Measurements from ENCODE around the gene AASDHPPT. TPM values are rescaled to one million over a fixed set of nuclear protein-coding genes. Genes with fewer than 3 reads are reported as not detected.

Gene AASDHPPT
- polyA plus RNA-seq, 1 donor: 35.1 TPM

GRCh38 chr11:106086135-106086534, 8.7 kb downstream of the AASDHPPT start:
- Histone ChIP-seq H3K27ac (ENCODE audit: low read length) (no peak overlapping the region), H3K4me1 (ENCODE audit: control insufficient read depth, insufficient read depth, low read length) (no peaks in the 10 kb centered on the region), H3K9me3 (ENCODE audit: control insufficient read depth, low read depth, low read length) (no peaks in the 10 kb centered on the region), H3K36me3 (ENCODE audit: control insufficient read depth, insufficient read depth, low read length) (peaks cover 26% of the 10 kb centered on the region), H3K4me3 (ENCODE audit: low read length) (no peak overlapping the region), H3K27me3 (ENCODE audit: control insufficient read depth, insufficient read depth, low read length) (no peaks in the 10 kb centered on the region)
- WGBS (ENCODE audit: insufficient coverage, low lambda C conversion rate): no CpG with 5 or more reads among the region's 1 CpG
- DNase-seq: no peak

- Histone ChIP-seq H3K4me1 (ENCODE audit: control insufficient read depth, insufficient read depth, low read length) (no peaks in the 10 kb centered on the region), H3K27me3 (ENCODE audit: control insufficient read depth, insufficient read depth, low read length) (no peaks in the 10 kb centered on the region), H3K4me3 (ENCODE audit: low read length) (no peak overlapping the region), H3K36me3 (ENCODE audit: control insufficient read depth, insufficient read depth, low read length) (peaks cover 30% of the 10 kb centered on the region), H3K27ac (ENCODE audit: low read length) (no peak overlapping the region), H3K9me3 (ENCODE audit: control insufficient read depth, low read depth, low read length) (no peaks in the 10 kb centered on the region)
- WGBS (ENCODE audit: insufficient coverage, low lambda C conversion rate): no CpG with 5 or more reads among the region's 2 CpGs
- DNase-seq: no peak
Measured at GRCh38 chr11:106086850-106087249, 9.4 kb downstream of the AASDHPPT start.

- no peaks in the 10 kb centered on the region for H3K4me1 ChIP-seq (ENCODE audit: control insufficient read depth, insufficient read depth, low read length)
- H3K9me3 ChIP-seq (ENCODE audit: control insufficient read depth, low read depth, low read length): no peaks in the 10 kb centered on the region
- peak; percentile 22 to 47 for DNase-seq
- no peak overlapping the region for H3K27ac ChIP-seq (ENCODE audit: low read length)
- no peak overlapping the region for H3K4me3 ChIP-seq (ENCODE audit: low read length)
- WGBS (ENCODE audit: insufficient coverage, low lambda C conversion rate): 81% methylated on average over 4 of the region's 9 CpGs
- no peaks in the 10 kb centered on the region for H3K27me3 ChIP-seq (ENCODE audit: control insufficient read depth, insufficient read depth, low read length)
- peaks cover 34% of the 10 kb centered on the region for H3K36me3 ChIP-seq (ENCODE audit: control insufficient read depth, insufficient read depth, low read length)
Measured at GRCh38 chr11:106087815-106088435, 10.5 kb downstream of the AASDHPPT start.

- H3K9me3 ChIP-seq (ENCODE audit: control insufficient read depth, low read depth, low read length): no peaks in the 10 kb centered on the region
- H3K27me3 ChIP-seq (ENCODE audit: control insufficient read depth, insufficient read depth, low read length): no peaks in the 10 kb centered on the region
- H3K27ac ChIP-seq (ENCODE audit: low read length): no peak overlapping the region
- 100% methylated on average over 2 of the region's 4 CpGs for WGBS (ENCODE audit: insufficient coverage, low lambda C conversion rate)
- DNase-seq: no peak
- H3K4me3 ChIP-seq (ENCODE audit: low read length): no peak overlapping the region
- peaks cover 37% of the 10 kb centered on the region for H3K36me3 ChIP-seq (ENCODE audit: control insufficient read depth, insufficient read depth, low read length)
- no peaks in the 10 kb centered on the region for H3K4me1 ChIP-seq (ENCODE audit: control insufficient read depth, insufficient read depth, low read length)
Measured at GRCh38 chr11:106088896-106089295, 11.4 kb downstream of the AASDHPPT start.

GRCh38 chr11:106091480-106092123, 14.1 kb downstream of the AASDHPPT start:
- Histone ChIP-seq H3K9me3 (ENCODE audit: control insufficient read depth, low read depth, low read length) (no peaks in the 10 kb centered on the region), H3K27me3 (ENCODE audit: control insufficient read depth, insufficient read depth, low read length) (no peaks in the 10 kb centered on the region), H3K4me3 (ENCODE audit: low read length) (no peak overlapping the region), H3K4me1 (ENCODE audit: control insufficient read depth, insufficient read depth, low read length) (no peaks in the 10 kb centered on the region), H3K27ac (ENCODE audit: low read length) (no peak overlapping the region), H3K36me3 (ENCODE audit: control insufficient read depth, insufficient read depth, low read length) (peaks cover 50% of the 10 kb centered on the region)
- WGBS (ENCODE audit: insufficient coverage, low lambda C conversion rate): 92% methylated on average over 2 of the region's 3 CpGs
- DNase-seq: no peak

- H3K4me1 ChIP-seq (ENCODE audit: control insufficient read depth, insufficient read depth, low read length): no peaks in the 10 kb centered on the region
- H3K9me3 ChIP-seq (ENCODE audit: control insufficient read depth, low read depth, low read length): no peaks in the 10 kb centered on the region
- no peak for DNase-seq
- no peaks in the 10 kb centered on the region for H3K27me3 ChIP-seq (ENCODE audit: control insufficient read depth, insufficient read depth, low read length)
- no peak overlapping the region for H3K4me3 ChIP-seq (ENCODE audit: low read length)
- H3K36me3 ChIP-seq (ENCODE audit: control insufficient read depth, insufficient read depth, low read length): peaks cover 54% of the 10 kb centered on the region
- WGBS (ENCODE audit: insufficient coverage, low lambda C conversion rate): 83% methylated on average over 1 of the region's 1 CpG
- no peak overlapping the region for H3K27ac ChIP-seq (ENCODE audit: low read length)
Measured at GRCh38 chr11:106092446-106092845, 15.0 kb downstream of the AASDHPPT start.

- no peaks in the 10 kb centered on the region for H3K27me3 ChIP-seq (ENCODE audit: control insufficient read depth, insufficient read depth, low read length)
- WGBS (ENCODE audit: insufficient coverage, low lambda C conversion rate): 70% methylated on average over 1 of the region's 1 CpG
Measured at GRCh38 chr11:106098893-106099553, 21.6 kb downstream of the AASDHPPT start.

GRCh38 chr11:106101370-106101769, 23.9 kb downstream of the AASDHPPT start:
- Histone ChIP-seq H3K4me1 (ENCODE audit: control insufficient read depth, insufficient read depth, low read length) (no peaks in the 10 kb centered on the region), H3K9me3 (ENCODE audit: control insufficient read depth, low read depth, low read length) (no peaks in the 10 kb centered on the region), H3K27ac (ENCODE audit: low read length) (no peak overlapping the region), H3K4me3 (ENCODE audit: low read length) (no peak overlapping the region), H3K36me3 (ENCODE audit: control insufficient read depth, insufficient read depth, low read length) (peaks cover 12% of the 10 kb centered on the region), H3K27me3 (ENCODE audit: control insufficient read depth, insufficient read depth, low read length) (no peaks in the 10 kb centered on the region)
- WGBS (ENCODE audit: insufficient coverage, low lambda C conversion rate): 100% methylated on average over 1 of the region's 3 CpGs
- DNase-seq: no peak

More at GRCh38 chr11:106098893-106099553, 21.6 kb downstream of the AASDHPPT start:
- no peak for DNase-seq
- no peaks in the 10 kb centered on the region for H3K9me3 ChIP-seq (ENCODE audit: control insufficient read depth, low read depth, low read length)
- H3K36me3 ChIP-seq (ENCODE audit: control insufficient read depth, insufficient read depth, low read length): peaks cover 33% of the 10 kb centered on the region
- no peaks in the 10 kb centered on the region for H3K4me1 ChIP-seq (ENCODE audit: control insufficient read depth, insufficient read depth, low read length)
- no peak overlapping the region for H3K4me3 ChIP-seq (ENCODE audit: low read length)
- no peak overlapping the region for H3K27ac ChIP-seq (ENCODE audit: low read length)

- no peaks in the 10 kb centered on the region for H3K9me3 ChIP-seq (ENCODE audit: control insufficient read depth, low read depth, low read length)
- no peak overlapping the region for H3K4me3 ChIP-seq (ENCODE audit: low read length)
- no peak for DNase-seq
- no peaks in the 10 kb centered on the region for H3K27me3 ChIP-seq (ENCODE audit: control insufficient read depth, insufficient read depth, low read length)
- no peaks in the 10 kb centered on the region for H3K4me1 ChIP-seq (ENCODE audit: control insufficient read depth, insufficient read depth, low read length)
- no peak overlapping the region for H3K27ac ChIP-seq (ENCODE audit: low read length)
- peaks cover 9% of the 10 kb centered on the region for H3K36me3 ChIP-seq (ENCODE audit: control insufficient read depth, insufficient read depth, low read length)
- WGBS (ENCODE audit: insufficient coverage, low lambda C conversion rate): no CpG with 5 or more reads among the region's 1 CpG
Measured at GRCh38 chr11:106101819-106102218, 24.4 kb downstream of the AASDHPPT start.

GRCh38 chr11:106105986-106106385, 28.5 kb downstream of the AASDHPPT start:
- Histone ChIP-seq H3K27ac (ENCODE audit: low read length) (no peak overlapping the region), H3K4me3 (ENCODE audit: low read length) (no peak overlapping the region), H3K36me3 (ENCODE audit: control insufficient read depth, insufficient read depth, low read length) (no peaks in the 10 kb centered on the region), H3K27me3 (ENCODE audit: control insufficient read depth, insufficient read depth, low read length) (no peaks in the 10 kb centered on the region), H3K4me1 (ENCODE audit: control insufficient read depth, insufficient read depth, low read length) (no peaks in the 10 kb centered on the region), H3K9me3 (ENCODE audit: control insufficient read depth, low read depth, low read length) (no peaks in the 10 kb centered on the region)
- no peak for DNase-seq
- WGBS (ENCODE audit: insufficient coverage, low lambda C conversion rate): 91% methylated on average over 4 of the region's 6 CpGs
